Activated B cell treated with CpG ODN at 0.5 μM for 24 hours (primary cell): Measurements from ENCODE around the gene PHLDB3. TPM values are rescaled to one million over a fixed set of nuclear protein-coding genes. Genes with fewer than 3 reads are reported as not detected.
"Not testable (repeated sequence)": the region's sequence is repeated elsewhere in the genome, so short reads cannot be mapped to it uniquely, and the experiment has no call there.

Experiments used
- ATAC-seq: fragments of 200-7000 bp; cut with Tn5 transposase; one replicate; pipeline ENCODE4 v1.10.0; 2021; ENCODE audit warnings: low read depth, mild to moderate bottlenecking, moderate library complexity
- CTCF ChIA-PET: fragments of 350-600 bp; sonication (Branson Sonifier 250); formaldehyde crosslinking; loops from one replicate; lab custom pipeline; 2021; ENCODE audit warnings: antibody characterized with exemption; lab: Charles Lee
- POLR2A ChIA-PET: fragments of 350-600 bp; sonication (Branson Sonifier 250); formaldehyde crosslinking; loops from one replicate; lab custom pipeline; 2021; ENCODE audit warnings: antibody characterized with exemption; lab: Charles Lee
- DNase-seq: peaks from one replicate; pipeline ENCODE4 v3.0.0; 2022
- H3K27ac Mint-ChIP-seq: one replicate; pipeline ENCODE4 v1.8.0; 2020; ENCODE audit warnings: mixed read lengths
- H3K27me3 Mint-ChIP-seq: one replicate; pipeline ENCODE4 v1.8.0; 2021; ENCODE audit warnings: mixed read lengths
- H3K36me3 Mint-ChIP-seq: one replicate; pipeline ENCODE4 v1.8.0; 2021; ENCODE audit warnings: low read depth, mixed read lengths
- H3K4me1 Mint-ChIP-seq: one replicate; pipeline ENCODE4 v1.8.0; 2021; ENCODE audit warnings: mixed read lengths
- H3K4me3 Mint-ChIP-seq: one replicate; pipeline ENCODE4 v1.8.0; 2020; ENCODE audit warnings: mild to moderate bottlenecking, mixed read lengths
- H3K9me3 Mint-ChIP-seq: one replicate; pipeline ENCODE4 v1.8.0; 2020; ENCODE audit warnings: mixed read lengths
- CTCF ChIP-seq: fragments of 200-600 bp; IDR thresholded peaks from one replicate; pipeline ENCODE4 v1.8.0; 2022; ENCODE audit warnings: antibody characterized with exemption, mild to moderate bottlenecking
- intact Hi-C: fragments of 100-400 bp; cut with micrococcal nuclease; formaldehyde crosslinking; loops from one replicate; pipeline ENCODE4 v1.15.1; 2024
- total RNA-seq: library from RNA; stranded (reverse); gene quantifications from 2 replicates; pipeline ENCODE4 v1.2.3, GENCODE V29; 2022

PHLDB3 gene
- total RNA-seq, 1 donor from 2014 or later, result 32.2 TPM

- intact Hi-C loops, result loop anchor here (10.0 kb wide), 1 partner anchor 193 kb away; no protein-coding TSS in a partner anchor
- ChIA-PET CTCF (no interaction called here), POLR2A (interaction anchor here (0.6 kb wide), 1 partner anchor 655 kb away, joined by 3 read pairs; no protein-coding TSS in a partner anchor)
- Mint-ChIP-seq H3K4me1 (peaks cover 8% of the 10 kb centered on the region), H3K4me3 (no peak overlapping the region), H3K36me3 (peaks cover 60% of the 10 kb centered on the region), H3K9me3 (no peaks in the 10 kb centered on the region), H3K27me3 (no peaks in the 10 kb centered on the region), H3K27ac (peak overlapping the region; percentile 36)
- ATAC-seq, result no peak
- TF ChIP-seq CTCF, result no peak
- DNase-seq, result no peak
These were observed 47.1 kb upstream of the PHLDB3 start for GRCh38 chr19:43551399-43552197.

GRCh38 chr19:43548706-43549105 is 44.2 kb upstream of the PHLDB3 start:
- Mint-ChIP-seq H3K36me3 (peaks cover 63% of the 10 kb centered on the region), H3K27me3 (no peaks in the 10 kb centered on the region), H3K4me3 (no peak overlapping the region), H3K9me3 (no peaks in the 10 kb centered on the region), H3K27ac (no peak overlapping the region), H3K4me1 (no peaks in the 10 kb centered on the region)
- no peak for DNase-seq
- no peak for TF ChIP-seq CTCF
- ATAC-seq, result no peak
- intact Hi-C loops, result no loop called here
- POLR2A ChIA-PET, result interaction anchor here (0.6 kb wide), 1 partner anchor 62 kb away, joined by 4 read pairs; no protein-coding TSS in a partner anchor
- CTCF ChIA-PET, result interaction anchor here (1.0 kb wide), 1 partner anchor 9 kb away, joined by 3 read pairs; no protein-coding TSS in a partner anchor

GRCh38 chr19:43547926-43548325 is 43.4 kb upstream of the PHLDB3 start:
- CTCF ChIA-PET, H3K4me1 Mint-ChIP-seq, DNase-seq, H3K4me3 Mint-ChIP-seq, ATAC-seq, H3K9me3 Mint-ChIP-seq, intact Hi-C loops, H3K27ac Mint-ChIP-seq, H3K27me3 Mint-ChIP-seq: not testable (repeated sequence)
- POLR2A ChIA-PET, result interaction anchor here (0.6 kb wide), 1 partner anchor 13 kb away, joined by 4 read pairs; no protein-coding TSS in a partner anchor
- H3K36me3 Mint-ChIP-seq, result peaks cover 63% of the 10 kb centered on the region

GRCh38 chr19:43546581-43546980 is 42.0 kb upstream of the PHLDB3 start:
- Mint-ChIP-seq H3K4me1 (no peaks in the 10 kb centered on the region), H3K27ac (no peak overlapping the region), H3K9me3 (no peaks in the 10 kb centered on the region), H3K36me3 (peaks cover 64% of the 10 kb centered on the region), H3K27me3 (no peaks in the 10 kb centered on the region), H3K4me3 (no peak overlapping the region)
- DNase-seq, result no peak
- TF ChIP-seq CTCF, result no peak
- POLR2A ChIA-PET, result no interaction called here
- intact Hi-C loops, result no loop called here
- no peak for ATAC-seq
- CTCF ChIA-PET, result no interaction called here

- no peak for TF ChIP-seq CTCF
- no peaks in the 10 kb centered on the region for H3K4me1 Mint-ChIP-seq
- H3K9me3 Mint-ChIP-seq, result no peaks in the 10 kb centered on the region
- ChIA-PET POLR2A (no interaction called here), CTCF (no interaction called here)
- H3K4me3 Mint-ChIP-seq, result no peak overlapping the region
- H3K27me3 Mint-ChIP-seq, result no peaks in the 10 kb centered on the region
- H3K36me3 Mint-ChIP-seq, result peaks cover 64% of the 10 kb centered on the region
- intact Hi-C loops, result no loop called here
- DNase-seq (no peak), ATAC-seq (no peak)
- no peak overlapping the region for H3K27ac Mint-ChIP-seq
These were observed 41.4 kb upstream of the PHLDB3 start for GRCh38 chr19:43545981-43546380.
